ENCODE measurements around the gene DUSP8. TPM values are rescaled to one million over a fixed set of nuclear protein-coding genes. Genes with fewer than 3 reads are reported as not detected.

DUSP8 gene
- total and polyA plus RNA-seq, 9 of the 15 experiments (the other 6 are each of a cell fraction or from before 2014, with no cell fraction given): 0.14 to 2.0 (median 0.86) TPM; not detected in 2

GRCh38 chr11:1570001-1570453, 2.0 kb downstream of the DUSP8 start:
- CTCF ChIA-PET (ENCODE audit: low intra/inter-chr PET ratio): no interaction called here
- DNase-seq (ENCODE audit: extremely low read depth in 1 of 4, low spot score in 3 of 4): no peak
- peaks cover 0 to 61% of the 10 kb centered on the region in 2 experiments; a peak in 3 of 5 replicates for H3K4me1 ChIP-seq (replicated peaks in 1 of 2; ENCODE audit: control insufficient read depth in 2 of 2, insufficient read depth in 2 of 2, low read length in 2 of 2)
- H3K36me3 ChIP-seq (ENCODE audit: control insufficient read depth, insufficient read depth, low read length): no peaks in the 10 kb centered on the region
- 0 out of 4 replicates have a peak overlapping the region, but pooled peaks of 1 of the 2 experiments have one; percentile 41 for H3K9ac ChIP-seq (ENCODE audit: insufficient read depth in 1 of 2, low read depth in 2 of 2, low read length in 2 of 2)
- ATAC-seq: no peak
- no peak overlapping the region for H2AFZ ChIP-seq (ENCODE audit: low read depth, low read length)
- no peak overlapping the region for H3K4me3 ChIP-seq
- POLR2A ChIA-PET: interaction anchor here (0.6 to 1.4 kb wide), 2 partner anchors 10 to 25 kb away, joined by 3 read pairs; no protein-coding TSS in a partner anchor
- H3K9me1 ChIP-seq (ENCODE audit: control insufficient read depth, insufficient read depth, low read length): peaks cover 3% of the 10 kb centered on the region
- intact Hi-C loops (cut with micrococcal nuclease): loop anchor here (5.0 to 10.0 kb wide), 3 partner anchors 115 to 455 kb away; no protein-coding TSS in a partner anchor
- 27% methylated on average over 7 of the region's 11 CpGs for WGBS (ENCODE audit: insufficient coverage, low coverage, missing lambda C conversion rate)
- H3K27ac ChIP-seq (ENCODE audit: extremely low read depth, low read depth, low read length): no peak overlapping the region
- H3K27me3 ChIP-seq (ENCODE audit: control insufficient read depth in 2 of 2, insufficient read depth in 2 of 2, low read length in 2 of 2): peaks cover 0 to 22% of the 10 kb centered on the region in 2 experiments; a peak in 3 of 5 replicates
- no peaks in the 10 kb centered on the region for H3K9me3 ChIP-seq (replicated peaks; ENCODE audit: control insufficient read depth, insufficient read depth, low read depth, low read length)
- H3K4me2 ChIP-seq (ENCODE audit: insufficient read depth, low read length): no peak overlapping the region
- in situ Hi-C loops (cut with MboI): no loop called here
- H4K20me1 ChIP-seq (replicated peaks; ENCODE audit: control insufficient read depth, insufficient read depth, low read length): peaks cover 46% of the 10 kb centered on the region
- no peaks in the 10 kb centered on the region for H3K79me2 ChIP-seq (ENCODE audit: control insufficient read depth, insufficient read depth, low read length)
- FAIRE-seq: no peak
- BruUV-seq (replicated peaks): no TSS peak
- no peak for TF ChIP-seq CEBPZ (IDR thresholded peaks at IDR 0.05; ENCODE audit: borderline replicate concordance, low read depth, low read length)
- TF ChIP-seq ZBTB49 (CRISPR knock-in tag; IDR thresholded peaks at IDR 0.05; ENCODE audit: borderline replicate concordance): no peak
- no peak for TF ChIP-seq ZNF778 (CRISPR knock-in tag; IDR thresholded peaks at IDR 0.05)
- no peak for TF ChIP-seq MECOM (CRISPR knock-in tag; IDR thresholded peaks at IDR 0.05)
- TF ChIP-seq IFI16 (CRISPR knock-in tag; IDR thresholded peaks at IDR 0.05): no peak
- TF ChIP-seq SUPT5H (IDR thresholded peaks at IDR 0.05): no peak
- TF ChIP-seq CHD1 (IDR thresholded peaks at IDR 0.05; ENCODE audit: low read length): no peak
- TF ChIP-seq NFIX (CRISPR knock-in tag; IDR thresholded peaks at IDR 0.05; ENCODE audit: low read depth): no peak
- no peak for TF ChIP-seq FOXM1 (IDR thresholded peaks at IDR 0.05; ENCODE audit: low read depth)
- no peak for TF ChIP-seq FOXM1 (CRISPR knock-in tag; IDR thresholded peaks at IDR 0.05; ENCODE audit: low read depth)
- TF ChIP-seq E4F1 (CRISPR knock-in tag; IDR thresholded peaks at IDR 0.05; ENCODE audit: borderline replicate concordance): no peak
